NCI-H774 (cell line): ENCODE results near the gene ATP8A2.
"Not testable (repeated sequence)": the region's sequence is repeated elsewhere in the genome, so short reads cannot be mapped to it uniquely, and the experiment has no call there.

Experiments
- DNase-seq: peaks from one replicate; lab custom pipeline; 2025; lab: John Stamatoyannopoulos, UW

ATP8A2 gene

DNA sequence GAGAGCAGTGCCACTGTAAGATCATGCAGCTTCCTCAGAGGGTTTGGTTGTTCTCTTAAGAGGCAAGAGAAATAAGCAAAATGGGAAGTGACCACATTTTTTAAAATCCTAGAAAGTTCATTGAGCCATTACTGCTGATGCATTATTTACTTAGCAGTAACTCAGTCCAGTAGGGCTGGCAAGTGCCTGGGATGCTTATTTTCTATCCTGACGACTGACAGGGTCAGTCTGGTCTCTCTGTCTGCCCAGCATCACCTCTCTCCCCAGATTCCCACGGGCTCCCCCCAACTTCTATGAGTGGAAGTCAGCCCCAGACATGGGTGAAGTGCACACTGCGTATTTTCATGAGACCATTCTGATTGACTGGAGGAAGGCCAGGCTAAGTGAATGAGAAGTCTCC lies 669.7 kb downstream of the ATP8A2 start:
- DNase-seq, result no peak

GRCh38 chr13:26042785-26043184 lies 671.0 kb downstream of the ATP8A2 start:
- no peak for DNase-seq

- no peak for DNase-seq
These were observed 673.4 kb downstream of the ATP8A2 start for GRCh38 chr13:26045142-26045541.

- DNase-seq, result no peak
These were observed 674.9 kb downstream of the ATP8A2 start for GRCh38 chr13:26046639-26047038.

DNA sequence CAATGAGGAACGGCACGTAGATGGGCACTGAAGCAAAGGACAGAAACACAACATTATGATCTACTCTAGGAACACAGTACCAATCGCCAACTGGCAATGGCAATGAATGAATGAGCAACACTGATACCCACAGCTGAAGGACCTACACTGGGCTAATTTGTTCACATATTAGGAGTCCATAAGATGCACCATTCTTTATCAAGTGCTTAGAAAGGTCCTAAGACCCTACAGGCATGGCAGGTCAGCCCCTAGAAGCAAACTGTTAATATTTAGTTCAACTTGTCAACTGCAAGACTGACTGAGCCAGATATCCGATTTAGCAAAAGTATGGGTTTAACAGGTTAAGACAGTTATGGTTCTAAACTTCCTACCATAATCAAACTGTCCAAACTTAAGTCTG lies 675.3 kb downstream of the ATP8A2 start:
- no peak for DNase-seq

DNA sequence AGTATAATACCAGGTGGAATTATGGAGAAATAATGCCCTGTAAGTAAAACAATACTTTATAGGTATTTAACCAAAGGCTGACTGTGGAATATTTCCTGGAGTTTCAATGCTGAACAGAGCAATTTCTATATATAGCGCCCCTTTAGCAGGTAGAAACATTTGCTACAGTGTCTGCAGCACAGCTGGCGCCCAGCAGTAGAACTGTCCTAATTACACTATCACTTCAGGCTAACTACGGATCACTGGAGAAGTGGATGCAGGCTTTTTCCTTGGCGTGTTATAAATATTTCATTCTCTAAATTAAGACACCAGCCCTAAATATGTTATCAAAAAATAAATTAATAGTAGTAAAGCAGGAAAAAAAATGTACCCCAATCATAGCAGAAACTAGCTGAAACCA lies 677.0 kb downstream of the ATP8A2 start:
- no peak for DNase-seq

DNA sequence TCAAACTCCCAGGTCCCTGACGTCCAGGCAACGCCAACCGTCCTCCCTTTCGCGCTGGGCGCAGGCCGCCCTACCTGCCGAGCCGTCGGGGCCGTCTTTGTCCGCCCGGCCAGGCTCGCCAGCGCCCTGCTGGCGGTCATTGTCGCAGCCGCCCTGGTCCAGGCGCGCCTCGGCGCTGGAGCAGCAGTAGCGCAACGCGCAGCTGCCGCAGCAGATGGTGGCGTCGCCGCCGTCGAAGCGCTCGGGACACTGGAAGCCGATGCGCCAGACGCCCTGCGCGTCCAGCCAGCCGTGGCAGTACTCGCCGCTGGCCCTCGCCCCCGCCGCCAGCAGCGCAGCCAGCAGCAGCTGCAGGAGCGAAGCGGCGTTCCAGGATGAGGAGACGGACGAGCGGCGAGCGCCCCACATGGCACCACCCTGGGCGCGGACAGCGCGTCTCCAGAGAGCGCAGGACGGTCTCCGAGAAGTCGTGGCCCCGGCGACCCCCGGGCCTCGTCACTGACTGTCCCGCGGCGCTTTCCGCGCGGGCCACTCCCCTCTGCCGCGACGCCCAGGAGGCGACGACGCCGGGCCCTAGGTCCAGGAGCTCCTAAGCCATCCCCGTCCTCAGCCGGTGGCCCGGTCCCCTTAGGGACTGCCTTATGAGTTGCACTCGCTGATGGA lies 678.9 kb downstream of the ATP8A2 start:
- peak; percentile 10 for DNase-seq

GRCh38 chr13:26051231-26051656 lies 679.5 kb downstream of the ATP8A2 start:
- DNase-seq, result no peak

DNA sequence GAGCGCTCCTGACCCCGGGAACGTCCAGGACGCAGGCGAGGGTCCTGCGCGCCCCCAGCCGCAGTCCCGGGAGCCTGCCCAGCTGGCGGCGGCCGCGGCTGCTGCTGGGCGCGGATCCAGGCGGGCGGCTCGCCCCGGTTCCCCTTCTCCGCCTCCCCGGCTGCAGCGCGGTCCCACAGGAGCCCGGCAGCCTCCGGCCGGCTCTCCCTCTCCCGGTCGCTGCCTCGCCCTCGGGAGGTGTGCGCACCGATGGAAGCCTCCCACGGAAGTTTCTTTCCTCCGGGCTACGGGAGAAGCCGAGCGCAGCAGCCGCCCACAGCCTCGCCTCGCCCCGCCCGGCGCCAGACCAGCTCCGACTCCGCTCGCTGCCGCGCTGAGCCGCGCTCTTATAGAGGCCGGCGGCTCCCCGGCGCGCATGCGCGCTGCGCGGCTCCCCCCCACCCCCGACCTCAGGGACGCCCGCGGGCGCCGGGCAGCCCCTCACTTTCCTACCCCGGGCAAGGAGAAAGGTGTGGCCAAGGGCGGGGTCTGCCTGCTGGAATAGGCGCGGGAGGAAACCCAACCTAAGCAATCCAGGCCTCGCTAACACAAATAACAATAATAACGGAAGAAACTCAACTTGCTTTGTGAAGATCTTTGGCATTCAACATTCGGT lies 680.0 kb downstream of the ATP8A2 start, which contains the start of gene SHISA2:
SHISA2 (minus strand) TSS at position 360 of the 655 bp plus-strand sequence. CDS start 1,041 bp downstream, outside the sequence.
- DNase-seq, result peak; percentile 52

DNA sequence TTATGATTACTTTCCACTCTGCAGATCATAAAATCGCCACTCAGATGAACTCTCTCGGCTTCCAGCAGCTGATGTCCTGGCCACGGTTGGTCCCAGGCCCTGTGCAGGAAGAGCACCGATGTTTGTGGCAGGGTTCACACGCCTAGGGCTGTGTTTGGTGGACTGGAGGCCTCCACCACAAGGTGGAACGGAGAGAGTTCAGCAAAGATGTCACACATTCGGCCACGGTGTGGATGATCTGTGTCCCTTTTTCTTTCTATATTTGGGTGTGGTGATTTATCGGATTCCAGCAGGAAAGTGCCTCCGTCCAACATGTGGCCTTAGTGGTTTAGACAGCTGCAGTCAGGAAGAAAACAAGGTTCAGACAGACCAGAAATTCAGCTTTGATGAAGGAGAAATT lies 680.6 kb downstream of the ATP8A2 start:
- DNase-seq, result no peak

DNA sequence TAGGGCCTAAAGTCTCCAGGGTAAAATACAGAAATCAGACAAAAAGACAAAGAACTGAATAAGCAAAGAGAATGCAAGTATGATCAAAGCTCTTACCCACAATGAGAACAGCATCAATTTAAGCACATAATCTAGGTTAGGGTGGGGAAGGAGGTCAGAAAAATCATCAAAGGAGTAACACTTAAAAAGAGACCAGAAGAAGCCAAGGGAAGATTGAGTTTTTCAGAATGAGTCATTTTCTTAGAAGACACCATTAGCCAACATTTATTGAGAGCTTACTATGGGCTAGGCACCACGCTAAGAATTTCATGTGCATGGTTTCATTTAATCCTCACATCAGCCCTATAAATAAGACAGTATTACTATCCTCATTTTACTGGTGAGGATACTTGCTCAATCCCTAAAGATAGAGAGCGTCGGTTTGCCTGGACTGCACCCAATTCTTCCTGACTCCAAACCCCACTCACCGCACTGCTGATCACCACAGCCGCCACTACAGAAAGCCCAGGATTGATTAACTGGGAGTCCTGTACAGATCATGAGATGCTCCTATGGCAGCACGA lies 681.7 kb downstream of the ATP8A2 start:
- no peak for DNase-seq

GRCh38 chr13:26054896-26055295 lies 683.1 kb downstream of the ATP8A2 start:
- no peak for DNase-seq

DNA sequence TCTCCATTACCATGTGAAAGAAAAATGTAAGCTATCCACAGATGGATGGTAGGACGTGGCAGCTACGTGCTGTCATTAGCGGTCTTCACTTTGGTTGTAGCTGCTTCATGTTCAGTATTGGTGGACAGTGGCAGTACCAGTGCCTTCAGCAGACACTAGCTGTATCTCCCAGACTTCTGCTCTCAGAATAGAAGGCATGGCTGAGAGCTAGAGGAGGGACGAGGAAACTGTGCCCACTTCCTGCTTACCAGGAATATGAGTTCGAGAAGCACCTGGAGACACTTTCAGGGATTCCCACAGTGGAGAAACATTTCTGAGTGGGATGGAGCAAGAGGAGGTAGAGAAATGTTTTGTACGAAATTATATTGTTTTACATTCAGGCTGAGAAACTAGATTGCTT lies 686.9 kb downstream of the ATP8A2 start:
- no peak for DNase-seq

- no peak for DNase-seq
These were observed 688.6 kb downstream of the ATP8A2 start for GRCh38 chr13:26060357-26060756.

- DNase-seq, result no peak
These were observed 689.5 kb downstream of the ATP8A2 start for GRCh38 chr13:26061256-26061655.

DNA sequence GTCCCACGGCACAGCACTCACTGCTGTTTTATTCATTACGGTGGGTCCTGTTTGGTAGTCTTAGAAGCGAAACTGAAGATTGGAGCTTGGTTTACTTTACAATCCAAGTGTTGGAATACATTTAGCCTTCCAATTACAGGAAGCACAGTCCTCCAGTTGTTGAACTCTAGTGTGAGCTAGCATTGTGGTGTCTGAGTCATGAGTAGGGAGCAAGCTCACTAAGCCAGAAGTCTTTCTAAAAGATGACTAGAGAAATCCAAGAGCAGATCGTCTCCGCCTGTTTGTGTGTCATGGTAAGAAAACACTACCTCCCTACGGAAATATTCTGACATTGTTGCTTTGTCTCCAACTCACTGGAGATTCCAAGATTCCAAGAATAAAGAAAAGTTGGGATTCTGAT lies 690.2 kb downstream of the ATP8A2 start:
- DNase-seq, result no peak

DNA sequence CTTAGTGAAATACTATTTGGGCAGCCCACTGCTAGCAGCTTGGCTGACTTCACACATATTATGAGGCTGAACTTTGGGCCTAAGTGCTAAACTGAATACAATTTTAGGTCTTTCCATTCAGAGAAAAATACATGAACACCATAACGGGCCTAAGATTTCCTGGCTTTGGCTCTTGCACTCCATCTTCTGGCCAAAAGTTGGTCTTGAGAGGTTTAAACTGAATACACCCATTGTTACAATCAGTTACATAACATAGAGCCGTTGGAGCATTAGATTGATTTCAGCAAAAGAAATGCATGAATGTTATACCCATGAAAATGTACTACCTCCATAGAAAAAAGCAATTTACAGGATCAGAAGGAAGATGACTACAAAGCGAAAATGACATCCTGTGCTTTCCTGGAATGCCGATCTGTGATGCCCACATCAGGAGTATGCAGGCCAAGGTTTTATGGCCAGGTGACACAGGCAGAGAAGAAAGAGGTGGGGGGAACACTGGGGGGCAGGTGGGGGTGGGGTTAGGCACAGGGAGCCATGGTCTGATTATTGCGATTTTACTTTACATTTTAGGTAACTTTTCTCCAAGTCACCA lies 691.2 kb downstream of the ATP8A2 start:
- DNase-seq, result peak; percentile 13

GRCh38 chr13:26066492-26066891 lies 694.7 kb downstream of the ATP8A2 start:
- DNase-seq, result not testable (repeated sequence)

- DNase-seq, result no peak
These were observed 695.8 kb downstream of the ATP8A2 start for GRCh38 chr13:26067601-26068000.

GRCh38 chr13:26068372-26068771 lies 696.6 kb downstream of the ATP8A2 start:
- DNase-seq, result not testable (repeated sequence)

DNA sequence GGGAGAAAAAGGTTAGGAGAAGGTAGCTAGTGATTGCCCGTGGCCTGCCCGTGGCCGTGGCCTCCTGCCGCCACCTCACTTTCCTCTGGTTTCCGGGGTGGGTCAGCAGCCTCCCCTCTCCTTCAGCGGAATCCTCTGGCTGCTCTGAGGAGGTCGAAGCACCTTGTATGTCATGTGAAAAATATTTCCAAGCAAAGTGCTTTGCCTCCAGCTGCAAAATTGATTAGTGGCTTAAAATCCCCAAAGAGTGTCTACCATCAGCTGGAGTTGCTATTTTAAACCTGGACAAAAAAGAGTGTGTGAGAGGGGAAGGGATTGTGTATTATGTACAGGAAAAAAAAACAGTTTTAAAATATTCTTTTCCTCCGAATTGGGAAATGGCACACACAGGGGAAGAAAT lies 697.9 kb downstream of the ATP8A2 start:
- DNase-seq, result not testable (repeated sequence)

DNA sequence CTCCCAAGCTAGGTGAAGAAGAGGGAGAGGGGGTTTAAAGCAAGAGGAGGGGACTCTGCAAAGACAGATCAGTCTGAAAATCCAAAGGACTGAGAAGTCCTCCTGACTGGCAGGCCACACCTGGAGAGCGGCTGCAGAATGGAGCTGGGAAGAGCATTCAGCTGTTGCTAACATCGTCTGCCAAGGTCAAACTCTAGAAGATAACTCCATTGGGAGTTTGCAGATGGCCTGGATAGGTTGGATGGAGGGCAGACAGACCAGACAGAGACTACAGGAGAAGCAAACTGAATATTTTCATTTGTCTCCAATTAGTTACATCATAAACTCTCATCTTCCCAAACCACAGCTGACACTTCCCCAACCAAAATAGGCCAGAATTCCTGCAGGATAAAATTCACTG lies 699.9 kb downstream of the ATP8A2 start:
- DNase-seq, result no peak

DNA sequence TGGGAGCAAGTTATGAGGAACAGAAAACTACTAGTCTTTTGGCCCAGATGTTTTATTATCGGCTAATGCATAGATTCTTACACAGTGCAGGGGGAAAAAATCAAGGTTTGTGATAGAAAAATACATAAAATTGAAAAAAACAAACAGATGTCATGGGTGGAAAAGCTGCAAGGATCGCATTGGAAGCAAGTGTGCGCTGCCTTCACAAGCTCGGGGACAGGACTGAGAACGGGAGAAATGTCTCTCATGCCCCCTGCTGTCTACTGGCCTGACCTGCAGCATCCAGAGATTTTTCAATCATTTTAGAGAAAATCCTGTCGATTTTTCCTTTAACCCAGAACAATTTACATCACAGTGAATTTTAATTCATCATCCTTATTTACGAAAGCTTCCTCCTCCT lies 700.6 kb downstream of the ATP8A2 start:
- DNase-seq, result not testable (repeated sequence)
